Prostate gland (tissue), 2 donors: ENCODE measurements around the gene CLN5. TPM values are rescaled to one million over a fixed set of nuclear protein-coding genes. Genes with fewer than 3 reads are reported as not detected.

ENCODE experiments used
- DNase-seq: peaks from one replicate; pipeline ENCODE4 v3.0.0-alpha.2; 2019; ENCODE audit warnings: low spot score
- H3K27ac ChIP-seq, 2 donors: fragments of 200-600 bp; sonication (generic); 2 replicates each; pipeline ENCODE4 v1.5.1; 2017 to 2019
- H3K27me3 ChIP-seq: fragments of 200-600 bp; sonication (generic); replicated peaks from 2 replicates; pipeline ENCODE4 v1.5.1; 2019; ENCODE audit not compliant: insufficient read depth
- H3K36me3 ChIP-seq, 2 donors: fragments of 200-600 bp; sonication (generic); 1 replicate in 1 of 2; 2 replicates in 1 of 2; pipeline versions ENCODE4 v1.5.1 to v1.8.1; 2017 to 2019
- H3K4me1 ChIP-seq: fragments of 200-600 bp; sonication (generic); replicated peaks from 2 replicates; pipeline ENCODE4 v1.5.1; 2019
- H3K4me3 ChIP-seq, 2 donors: fragments of 200-600 bp; sonication (generic); 2 replicates each; pipeline ENCODE4 v1.5.1; 2017 to 2019
- H3K9me3 ChIP-seq: fragments of 200-600 bp; sonication (generic); 2 replicates; pipeline ENCODE4 v1.5.1; 2017
- POLR2A ChIP-seq: fragments of 450-650 bp; IDR thresholded peaks from one replicate; pipeline ENCODE4 v1.6.1; 2016; ENCODE audit warnings: antibody characterized with exemption, mild to moderate bottlenecking
- POLR2AphosphoS5 ChIP-seq: sonication (generic); formaldehyde crosslinking; IDR thresholded peaks from one replicate; pipeline ENCODE4 v1.6.1; 2017; ENCODE audit warnings: antibody characterized with exemption
- WGBS: methylation state at CpG from one replicate; pipeline ENCODE4 v1.1.5; 2018; 5-methylcytosine and 5-hydroxymethylcytosine counted together
- intact Hi-C: fragments of 100-400 bp; cut with DNase I; formaldehyde crosslinking; loops from one replicate; pipeline ENCODE4 v1.14.2; 2022
- total RNA-seq, 2 donors: library from RNA; depleted of rRNA; stranded (reverse); fragments of >200 nt; gene quantifications; one replicate each; pipeline ENCODE4 v1.1.0, GENCODE V29; 2016
- TF ChIP-seq, protein P1 (sequence below), 4 experiments: fragments of 200-600 bp in 2 of 4; fragments of 450-650 bp in 2 of 4; sonication (generic) in 2 of 4; IDR thresholded peaks; 1 replicate in 3 of 4; 2 replicates in 1 of 4; pipeline ENCODE4 v1.5.1; 2016 to 2019; ENCODE audit warnings: antibody characterized with exemption in 4 of 4, mild to moderate bottlenecking in 2 of 4, moderate library complexity in 2 of 4

The CLN5 gene
- total RNA-seq, 2 donors from 2014 or later: 27.1 to 34.3 TPM

DNA sequence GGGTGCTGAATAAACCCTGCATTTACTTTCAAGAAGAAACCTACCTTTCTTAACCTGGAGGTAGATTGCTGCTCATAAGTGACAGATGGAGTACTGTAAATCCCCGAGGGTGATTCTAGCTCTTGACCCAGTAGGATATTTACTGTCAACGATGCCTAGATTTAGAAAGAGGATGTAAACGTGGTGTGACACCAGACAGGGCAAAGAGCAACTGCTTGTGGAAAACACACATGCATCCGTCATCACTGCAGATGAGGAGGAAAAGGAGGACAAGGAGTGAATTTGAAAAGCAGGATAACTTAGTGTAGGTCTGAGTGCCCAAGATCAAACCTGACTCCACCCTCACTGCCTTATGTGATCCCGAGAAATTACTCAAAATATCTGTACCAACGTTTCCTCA lies 9.8 kb upstream of the CLN5 start:
- no peak for TF ChIP-seq POLR2A
- no peak for TF ChIP-seq POLR2AphosphoS5
- TF ChIP-seq, protein P1, sequence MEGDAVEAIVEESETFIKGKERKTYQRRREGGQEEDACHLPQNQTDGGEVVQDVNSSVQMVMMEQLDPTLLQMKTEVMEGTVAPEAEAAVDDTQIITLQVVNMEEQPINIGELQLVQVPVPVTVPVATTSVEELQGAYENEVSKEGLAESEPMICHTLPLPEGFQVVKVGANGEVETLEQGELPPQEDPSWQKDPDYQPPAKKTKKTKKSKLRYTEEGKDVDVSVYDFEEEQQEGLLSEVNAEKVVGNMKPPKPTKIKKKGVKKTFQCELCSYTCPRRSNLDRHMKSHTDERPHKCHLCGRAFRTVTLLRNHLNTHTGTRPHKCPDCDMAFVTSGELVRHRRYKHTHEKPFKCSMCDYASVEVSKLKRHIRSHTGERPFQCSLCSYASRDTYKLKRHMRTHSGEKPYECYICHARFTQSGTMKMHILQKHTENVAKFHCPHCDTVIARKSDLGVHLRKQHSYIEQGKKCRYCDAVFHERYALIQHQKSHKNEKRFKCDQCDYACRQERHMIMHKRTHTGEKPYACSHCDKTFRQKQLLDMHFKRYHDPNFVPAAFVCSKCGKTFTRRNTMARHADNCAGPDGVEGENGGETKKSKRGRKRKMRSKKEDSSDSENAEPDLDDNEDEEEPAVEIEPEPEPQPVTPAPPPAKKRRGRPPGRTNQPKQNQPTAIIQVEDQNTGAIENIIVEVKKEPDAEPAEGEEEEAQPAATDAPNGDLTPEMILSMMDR (IDR thresholded peaks at IDR 0.05): no peak
- Histone ChIP-seq H3K27ac (no peak overlapping the region), H3K9me3 (no peaks in the 10 kb centered on the region), H3K4me3 (no peak overlapping the region), H3K36me3 (no peaks in the 10 kb centered on the region), H3K27me3 (no peaks in the 10 kb centered on the region), H3K4me1 (no peaks in the 10 kb centered on the region)
- WGBS: 65% methylated on average over 6 of the region's 6 CpGs
- DNase-seq: no peak
- intact Hi-C loops: no loop called here

DNA sequence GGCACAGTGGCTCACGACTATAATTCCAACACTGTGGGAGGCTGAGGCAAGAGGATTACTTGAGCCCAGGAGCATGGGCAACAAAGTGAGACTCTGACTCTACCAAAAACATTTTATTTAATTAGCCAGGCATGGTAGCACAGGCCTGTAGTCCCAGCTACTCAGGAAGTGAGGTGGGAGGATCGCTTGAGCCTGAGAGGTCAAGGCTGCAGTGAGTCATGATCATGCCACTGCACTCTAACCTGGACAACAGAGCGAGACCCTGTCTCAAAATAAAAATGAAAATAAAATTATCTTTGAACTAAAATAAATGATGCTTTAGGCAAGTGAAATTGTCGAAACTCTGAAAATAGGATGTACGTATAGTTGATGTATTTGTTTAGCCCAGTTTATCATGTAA lies 8.2 kb upstream of the CLN5 start:
- Histone ChIP-seq H3K27ac (no peak overlapping the region), H3K27me3 (peaks cover 1% of the 10 kb centered on the region), H3K4me1 (no peaks in the 10 kb centered on the region), H3K36me3 (no peaks in the 10 kb centered on the region), H3K9me3 (no peaks in the 10 kb centered on the region), H3K4me3 (no peak overlapping the region)
- DNase-seq: no peak
- 86% methylated on average over 5 of the region's 5 CpGs for WGBS
- intact Hi-C loops: no loop called here
- TF ChIP-seq POLR2AphosphoS5 (no peak), POLR2A (no peak)
- TF ChIP-seq, protein P1 (IDR thresholded peaks at IDR 0.05): no peak

DNA sequence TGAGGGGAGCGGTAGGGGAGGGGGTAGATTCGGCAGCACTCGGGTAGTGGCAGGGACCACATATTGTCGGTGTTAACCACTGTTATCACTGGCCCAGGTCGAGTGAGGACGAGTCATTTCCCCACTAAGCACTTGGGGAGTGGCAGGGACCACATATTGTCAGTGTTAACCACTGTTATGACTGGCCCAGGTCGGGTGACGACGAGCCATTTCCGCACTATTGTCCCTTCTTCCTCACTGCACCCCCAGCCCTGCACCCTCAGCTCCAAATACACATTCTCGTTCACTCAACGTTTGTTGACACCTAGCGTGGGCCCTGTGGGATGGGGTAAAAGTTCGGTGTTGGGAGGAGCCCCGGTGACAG lies 467 bp upstream of the CLN5 start:
- Histone ChIP-seq H3K4me1 (no peaks in the 10 kb centered on the region), H3K27me3 (peaks cover 1% of the 10 kb centered on the region), H3K36me3 (no peaks in the 10 kb centered on the region), H3K27ac (peak overlapping the region; percentile 85 to 91), H3K4me3 (peak overlapping the region; percentile 63 to 92), H3K9me3 (no peaks in the 10 kb centered on the region)
- no peak for TF ChIP-seq POLR2A
- TF ChIP-seq, protein P1 (IDR thresholded peaks at IDR 0.05): no peak
- TF ChIP-seq POLR2AphosphoS5: no peak
- DNase-seq: no peak
- intact Hi-C loops: no loop called here
- WGBS: 28% methylated on average over 15 of the region's 15 CpGs

DNA sequence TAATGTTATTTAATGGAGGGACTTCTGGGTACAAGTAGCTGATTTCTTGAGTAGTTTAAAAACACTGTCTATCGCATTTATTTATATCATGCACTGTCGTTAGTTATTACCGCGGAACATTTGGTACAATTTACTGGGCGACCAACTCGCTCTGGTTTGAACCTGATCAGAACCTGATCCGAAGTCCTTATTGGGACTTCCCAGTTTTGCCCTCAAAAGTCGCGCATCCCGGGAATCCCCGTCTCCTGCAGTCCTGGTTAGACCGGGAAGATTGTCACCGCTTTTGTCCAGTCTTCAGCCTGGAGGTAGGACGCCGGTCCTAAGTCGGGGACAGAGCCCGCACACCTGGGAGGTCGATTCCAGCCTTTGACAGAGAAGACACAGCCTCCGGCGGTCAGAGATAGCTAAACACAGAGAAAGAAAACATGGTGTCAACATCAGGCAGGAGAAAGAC lies 694 bp downstream of the CLN5 start:
- H3K4me1 ChIP-seq: no peaks in the 10 kb centered on the region
- peak overlapping the region; percentile 63 to 92 for H3K4me3 ChIP-seq
- no peaks in the 10 kb centered on the region for H3K36me3 ChIP-seq
- no peaks in the 10 kb centered on the region for H3K9me3 ChIP-seq
- intact Hi-C loops: loop anchor here (2.0 kb wide), 1 partner anchor 34 kb away; the partner anchor contains the start of gene FBXL3
- peak overlapping the region; percentile 85 to 91 for H3K27ac ChIP-seq
- no peaks in the 10 kb centered on the region for H3K27me3 ChIP-seq
- TF ChIP-seq, protein P1 (IDR thresholded peaks at IDR 0.05): no peak
- no peak for TF ChIP-seq POLR2A
- TF ChIP-seq POLR2AphosphoS5: peak; percentile 7
- 0% methylated on average over 20 of the region's 20 CpGs for WGBS
- DNase-seq: peak; percentile 43

DNA sequence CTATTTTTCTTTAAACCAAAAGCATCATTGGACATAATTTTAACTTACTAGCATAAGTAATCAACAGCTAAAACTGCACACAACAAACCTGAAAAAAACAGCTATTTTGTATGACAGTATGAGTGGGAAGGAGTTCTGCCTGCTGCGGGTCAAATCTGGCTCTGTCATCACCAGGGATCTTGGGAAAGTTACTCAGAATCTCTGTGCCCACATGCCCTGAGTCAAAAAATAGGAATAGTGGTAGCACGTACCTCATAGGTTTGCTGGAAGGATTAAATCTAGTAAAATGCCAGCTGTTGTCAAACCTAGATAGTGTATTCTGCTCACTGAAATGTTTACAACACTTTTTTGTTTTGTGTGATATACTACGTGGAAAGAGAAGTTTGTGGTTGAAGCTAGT lies 1.1 kb downstream of the CLN5 start:
- no peak for TF ChIP-seq POLR2AphosphoS5
- no peak for TF ChIP-seq POLR2A
- TF ChIP-seq, protein P1 (IDR thresholded peaks at IDR 0.05): no peak
- Histone ChIP-seq H3K27me3 (no peaks in the 10 kb centered on the region), H3K9me3 (no peaks in the 10 kb centered on the region), H3K4me3 (peak overlapping the region; percentile 63 to 92), H3K27ac (peak overlapping the region; percentile 85 to 91), H3K36me3 (no peaks in the 10 kb centered on the region), H3K4me1 (no peaks in the 10 kb centered on the region)
- no peak for DNase-seq
- intact Hi-C loops: loop anchor here (2.0 kb wide), 1 partner anchor 34 kb away; the partner anchor contains the start of gene FBXL3
- 29% methylated on average over 3 of the region's 3 CpGs for whole genome bisulfite sequencing
